WTC11 (cell line): ENCODE data around the gene IL1RAPL1.

Source experiments
- ATF2 ChIP-seq: sonication (generic); formaldehyde crosslinking; IDR thresholded peaks from 2 replicates; pipeline ENCODE4 v1.8.1; 2022; ENCODE audit warnings: low read depth, missing genetic modification reagents, borderline replicate concordance
- CTCF ChIP-seq: fragments of 200-600 bp; IDR thresholded peaks from 2 replicates; pipeline ENCODE4 v1.8.0; 2022; ENCODE audit warnings: antibody characterized with exemption
- GTF2I ChIP-seq: fragments of 250-450 bp; sonication (Bioruptor Pico); conservative IDR thresholded peaks from 2 replicates; pipeline ENCODE4 v1.4.0; 2021; ENCODE audit warnings: mild to moderate bottlenecking
- MXD4 ChIP-seq: fragments of 250-450 bp; sonication (Bioruptor Pico); IDR thresholded peaks from 2 replicates; pipeline ENCODE4 v1.8.0; 2021; ENCODE audit warnings: mild to moderate bottlenecking, moderate library complexity, borderline replicate concordance
- NR2C2 ChIP-seq: sonication (generic); formaldehyde crosslinking; IDR thresholded peaks from 2 replicates; pipeline ENCODE4 v1.8.0; 2022; ENCODE audit warnings: mild to moderate bottlenecking, missing genetic modification reagents
- OVOL2 ChIP-seq: fragments of 250-450 bp; sonication (Bioruptor Pico); IDR thresholded peaks from 2 replicates; pipeline ENCODE4 v1.9.0; 2021; ENCODE audit warnings: mild to moderate bottlenecking, borderline replicate concordance
- SP1 ChIP-seq: sonication (generic); formaldehyde crosslinking; conservative IDR thresholded peaks from 2 replicates; pipeline ENCODE4 v1.8.1; 2022; ENCODE audit warnings: missing genetic modification reagents
- ZBTB21 ChIP-seq: sonication (generic); formaldehyde crosslinking; IDR thresholded peaks from 2 replicates; pipeline ENCODE4 v1.8.1; 2023; ENCODE audit warnings: mild to moderate bottlenecking, missing genetic modification reagents, borderline replicate concordance
- ZNF512 ChIP-seq: sonication (generic); formaldehyde crosslinking; IDR thresholded peaks from 2 replicates; pipeline ENCODE4 v1.8.1; 2022; ENCODE audit warnings: missing genetic modification reagents, borderline replicate concordance

GRCh38 chrX:29643181-29643580 is 1055.9 kb downstream of the IL1RAPL1 start:
- no peak for TF ChIP-seq CTCF
- TF ChIP-seq ATF2 (CRISPR knock-in tag) = no peak
- TF ChIP-seq NR2C2 (CRISPR knock-in tag) = no peak
- no peak for TF ChIP-seq ZNF512 (CRISPR knock-in tag)
- no peak for TF ChIP-seq SP1 (CRISPR knock-in tag)
- no peak for TF ChIP-seq ZBTB21
- TF ChIP-seq OVOL2 (CRISPR knock-in tag) = no peak
- no peak for TF ChIP-seq MXD4 (CRISPR knock-in tag)
- TF ChIP-seq GTF2I = no peak
